Measurements from ENCODE around the gene ANKRD60.

GRCh38 chr20:58167759-58168158, 60.7 kb downstream of the ANKRD60 start:
- no peak for TF ChIP-seq EP300 (IDR thresholded peaks at IDR 0.05)
- TF ChIP-seq POLR2AphosphoS5 (IDR thresholded peaks at IDR 0.05): no peak
- TF ChIP-seq CTCF (IDR thresholded peaks at IDR 0.05): no peak
- no peak for TF ChIP-seq POLR2A (IDR thresholded peaks at IDR 0.05)
